Fibroblast of lung (primary cell): ENCODE measurements around the gene KIRREL3. TPM values are rescaled to one million over a fixed set of nuclear protein-coding genes. Genes with fewer than 3 reads are reported as not detected.

Experiments used
- DNase-seq, 2 donors: peaks; one replicate each; pipeline versions ENCODE4 v3.0.0 to v3.0.0-alpha.2; 2010; ENCODE audit warnings: low read depth in 2 of 2
- H2AFZ ChIP-seq: 2 replicates; pipeline ENCODE4 v1.5.1; 2012; ENCODE audit warnings: low read length, control low read depth, inconsistent platforms
- H3K27ac ChIP-seq: 2 replicates; pipeline ENCODE4 v1.5.1; 2011; ENCODE audit warnings: low read length, control low read depth; ENCODE audit not compliant: insufficient read depth
- H3K27me3 ChIP-seq: 2 replicates; pipeline ENCODE4 v1.5.1; 2011; ENCODE audit warnings: mild to moderate bottlenecking, low read length; ENCODE audit not compliant: control insufficient read depth, insufficient read depth
- H3K36me3 ChIP-seq: 2 replicates; pipeline ENCODE4 v1.5.1; 2011; ENCODE audit warnings: low read length; ENCODE audit not compliant: control insufficient read depth, insufficient read depth
- H3K4me1 ChIP-seq: 2 replicates; pipeline ENCODE4 v1.5.1; 2011; ENCODE audit warnings: low read length; ENCODE audit not compliant: control insufficient read depth, insufficient read depth; ENCODE audit errors: extremely low read depth
- H3K4me2 ChIP-seq: 2 replicates; pipeline ENCODE4 v1.5.1; 2011; ENCODE audit warnings: low read length, control low read depth; ENCODE audit not compliant: insufficient read depth; ENCODE audit errors: extremely low read depth
- H3K4me3 ChIP-seq, 4 experiments: fragments of 200-600 bp in 1 of 4; sonication (generic) in 1 of 4; replicated peaks in 1 of 4; 2 replicates each; pipeline ENCODE4 v1.5.1; 2011 to 2016; ENCODE audit warnings: low read length in 4 of 4, low read depth in 3 of 4, mild to moderate bottlenecking in 3 of 4, control low read depth in 2 of 4, inconsistent platforms in 1 of 4, mixed read lengths in 1 of 4; ENCODE audit not compliant: insufficient read depth in 1 of 4; ENCODE audit errors: control extremely low read depth in 1 of 4
- H3K79me2 ChIP-seq: 2 replicates; pipeline ENCODE4 v1.5.1; 2012; ENCODE audit warnings: mild to moderate bottlenecking, low read length, inconsistent platforms; ENCODE audit not compliant: control insufficient read depth, insufficient read depth
- H3K9ac ChIP-seq: 2 replicates; pipeline ENCODE4 v1.5.1; 2011; ENCODE audit warnings: mild to moderate bottlenecking, low read length, control low read depth; ENCODE audit not compliant: insufficient read depth
- H3K9me3 ChIP-seq: 2 replicates; pipeline ENCODE4 v1.5.1; 2012; ENCODE audit warnings: low read depth, low read length; ENCODE audit not compliant: control insufficient read depth, insufficient read depth
- H4K20me1 ChIP-seq: 2 replicates; pipeline ENCODE4 v1.5.1; 2011; ENCODE audit warnings: low read length; ENCODE audit not compliant: control insufficient read depth, insufficient read depth; ENCODE audit errors: extremely low read depth
- CTCF ChIP-seq, 2 donors: IDR thresholded peaks in 1 of 2; conservative IDR thresholded peaks in 1 of 2; 1 replicate in 1 of 2; 2 replicates in 1 of 2; pipeline ENCODE4 v1.5.1; 2011 to 2012; ENCODE audit warnings: low read length in 2 of 2, control low read depth in 1 of 2, inconsistent platforms in 1 of 2, low read depth in 1 of 2, mild to moderate bottlenecking in 1 of 2
- EZH2 ChIP-seq: IDR thresholded peaks from 2 replicates; pipeline ENCODE4 v1.5.1; 2012; ENCODE audit warnings: low read length, control low read depth, mild to moderate bottlenecking; ENCODE audit errors: missing control alignments
- polyA plus RNA-seq, 2 donors: library from polyadenylated mRNA; depleted of rRNA in 1 of 2; stranded (reverse) in 1 of 2; unstranded in 1 of 2; fragments of >200 nt; gene quantifications; 2 replicates each; pipeline ENCODE4 v1.2.1, GENCODE V29; 2011 to 2012; ENCODE audit warnings: missing spikeins in 1 of 2
- total RNA-seq: library from RNA; depleted of rRNA; stranded (reverse); fragments of >200 nt; gene quantifications from 2 replicates; pipeline ENCODE4 v1.2.1, GENCODE V29; 2014

KIRREL3 gene
- total and polyA plus RNA-seq, 2 donors (not counting 1 experiment from before 2014, with no cell fraction given), result 2.8 to 6.1 TPM

GRCh38 chr11:126753990-126754389, 246.6 kb downstream of the KIRREL3 start:
- no peak overlapping the region for H3K9ac ChIP-seq
- H2AFZ ChIP-seq, result no peak overlapping the region
- H3K27ac ChIP-seq, result no peak overlapping the region
- no peaks in the 10 kb centered on the region for H3K36me3 ChIP-seq
- DNase-seq, result no peak
- H3K4me3 ChIP-seq, result no peak overlapping the region
- no peak overlapping the region for H3K4me2 ChIP-seq
- no peaks in the 10 kb centered on the region for H3K79me2 ChIP-seq
- no peaks in the 10 kb centered on the region for H3K9me3 ChIP-seq
- H3K27me3 ChIP-seq, result no peaks in the 10 kb centered on the region
- H4K20me1 ChIP-seq, result no peaks in the 10 kb centered on the region
- TF ChIP-seq CTCF (conservative IDR thresholded peaks at IDR 0.05 in 1 of 2, IDR thresholded peaks at IDR 0.05 in 1 of 2; ENCODE audit: low read depth in 1 of 2, low read length in 2 of 2) (no peak), EZH2 (no peak)
- peaks cover 2% of the 10 kb centered on the region for H3K4me1 ChIP-seq

DNA sequence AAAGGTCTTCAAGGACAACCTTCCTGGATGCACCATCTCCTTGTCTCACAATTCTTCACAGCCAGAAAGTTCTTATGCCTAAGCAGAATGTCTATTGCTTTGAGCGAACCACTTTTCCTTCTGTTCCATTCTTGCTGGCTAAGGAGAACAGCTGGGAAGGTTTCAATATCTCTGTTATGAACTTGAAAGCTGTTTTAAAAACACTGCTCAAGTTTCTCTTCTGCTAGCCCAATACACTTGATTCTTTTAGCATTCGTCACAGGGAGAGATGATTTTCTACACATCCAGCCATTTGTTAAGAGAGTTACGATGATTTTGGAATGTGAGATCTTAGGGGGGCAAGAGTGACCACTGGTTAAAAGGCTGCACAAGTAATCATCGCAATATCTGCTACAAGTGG, 249.3 kb downstream of the KIRREL3 start:
- Histone ChIP-seq H3K9ac (no peak overlapping the region), H3K27ac (no peak overlapping the region), H2AFZ (no peak overlapping the region), H3K4me3 (peak overlapping the region in 1 of 4 experiments; percentile 23), H4K20me1 (no peaks in the 10 kb centered on the region), H3K36me3 (no peaks in the 10 kb centered on the region), H3K4me1 (peaks cover 2% of the 10 kb centered on the region), H3K9me3 (no peaks in the 10 kb centered on the region), H3K27me3 (no peaks in the 10 kb centered on the region), H3K79me2 (no peaks in the 10 kb centered on the region), H3K4me2 (peak overlapping the region; percentile 26)
- no peak for TF ChIP-seq CTCF (conservative IDR thresholded peaks at IDR 0.05 in 1 of 2, IDR thresholded peaks at IDR 0.05 in 1 of 2; ENCODE audit: low read depth in 1 of 2, low read length in 2 of 2)
- TF ChIP-seq EZH2, result no peak
- DNase-seq, result peak; percentile 15 to 22

DNA sequence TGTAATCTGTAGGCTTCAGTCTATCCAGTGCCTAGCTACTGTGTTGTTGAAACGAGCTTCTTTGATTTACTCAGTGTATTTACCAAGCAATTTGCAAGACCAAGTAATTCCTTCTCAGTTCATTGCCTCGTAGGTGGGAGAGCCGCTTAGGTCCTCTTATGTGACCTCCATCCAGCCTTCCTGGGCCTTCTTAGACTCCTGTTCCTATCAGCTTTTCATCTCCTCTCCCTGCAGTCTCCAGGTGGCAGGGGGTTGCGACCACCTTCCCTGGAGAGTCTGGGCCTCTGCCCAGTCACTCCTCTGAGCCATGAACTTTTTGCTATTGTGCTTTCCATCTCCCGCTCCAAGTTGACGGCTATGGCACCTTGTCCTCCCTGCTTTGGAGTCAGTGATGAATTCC, 251.8 kb downstream of the KIRREL3 start:
- TF ChIP-seq EZH2, result no peak
- TF ChIP-seq CTCF (conservative IDR thresholded peaks at IDR 0.05 in 1 of 2, IDR thresholded peaks at IDR 0.05 in 1 of 2; ENCODE audit: low read depth in 1 of 2, low read length in 2 of 2), result no peak
- Histone ChIP-seq H3K4me2 (no peak overlapping the region), H3K27me3 (no peaks in the 10 kb centered on the region), H3K36me3 (no peaks in the 10 kb centered on the region), H2AFZ (no peak overlapping the region), H3K27ac (no peak overlapping the region), H3K4me1 (peaks cover 2% of the 10 kb centered on the region), H3K9me3 (no peaks in the 10 kb centered on the region), H4K20me1 (no peaks in the 10 kb centered on the region), H3K9ac (no peak overlapping the region), H3K79me2 (no peaks in the 10 kb centered on the region), H3K4me3 (no peak overlapping the region)
- DNase-seq, result no peak
